Fibroblast of villous mesenchyme (primary cell): ENCODE measurements around the gene IL2RA. TPM values are rescaled to one million over a fixed set of nuclear protein-coding genes. Genes with fewer than 3 reads are reported as not detected.

ENCODE experiments used
- DNase-seq: peaks from one replicate; pipeline ENCODE4 v3.0.0-alpha.2; 2010; ENCODE audit warnings: low read depth
- H3K4me3 ChIP-seq: 2 replicates; pipeline ENCODE4 v1.5.1; 2011; ENCODE audit warnings: low read depth, mild to moderate bottlenecking, low read length
- CTCF ChIP-seq: IDR thresholded peaks from 2 replicates; pipeline ENCODE4 v1.5.1; 2012; ENCODE audit warnings: low read depth, mild to moderate bottlenecking, low read length; ENCODE audit not compliant: insufficient read depth
- total RNA-seq: library from RNA; depleted of rRNA; stranded (reverse); fragments of >200 nt; gene quantifications from 2 replicates; pipeline ENCODE4 v1.2.3, GENCODE V29; 2012

Gene IL2RA
- total RNA-seq, 1 donor = not detected

GRCh38 chr10:5985029-5985428, 77.1 kb downstream of the IL2RA start:
- DNase-seq = no peak
- no peak for TF ChIP-seq CTCF

GRCh38 chr10:5983774-5984173, 78.4 kb downstream of the IL2RA start:
- no peak for TF ChIP-seq CTCF
- DNase-seq = no peak
- no peak overlapping the region for H3K4me3 ChIP-seq

More at GRCh38 chr10:5985029-5985428, 77.1 kb downstream of the IL2RA start:
- H3K4me3 ChIP-seq = no peak overlapping the region

- TF ChIP-seq CTCF = no peak
- no peak for DNase-seq
- H3K4me3 ChIP-seq = no peak overlapping the region
These were observed 80.6 kb downstream of the IL2RA start for GRCh38 chr10:5981529-5981928.

- TF ChIP-seq CTCF = no peak
These were observed 84.0 kb downstream of the IL2RA start for GRCh38 chr10:5978230-5978489.

GRCh38 chr10:5977471-5978229, 84.5 kb downstream of the IL2RA start, which contains the start of gene IL15RA:
Gene IL15RA, minus strand, starts transcription at chr10:5977543. Its CDS starts 51 bp downstream, at chr10:5977492.
- TF ChIP-seq CTCF = no peak
- peak within 1 kb of the TSS; percentile 91 for H3K4me3 ChIP-seq
- peak; percentile 82 for DNase-seq

More at GRCh38 chr10:5978230-5978489, 84.0 kb downstream of the IL2RA start:
- no peak for DNase-seq
- H3K4me3 ChIP-seq = peak overlapping the region; percentile 91

GRCh38 chr10:5976512-5977470, 85.4 kb downstream of the IL2RA start:
- peak overlapping the region; percentile 91 for H3K4me3 ChIP-seq
- peak; percentile 69 for DNase-seq
- no peak for TF ChIP-seq CTCF
